G401 (cell line): ENCODE results near the gene ARHGAP31. TPM values are rescaled to one million over a fixed set of nuclear protein-coding genes. Genes with fewer than 3 reads are reported as not detected.
"Not testable (repeated sequence)": the region's sequence is repeated elsewhere in the genome, so short reads cannot be mapped to it uniquely, and the experiment has no call there.

ENCODE experiments used
- DNase-seq: peaks from one replicate; pipeline ENCODE4 v3.0.0-alpha.2; 2015; ENCODE audit warnings: low spot score
- in situ Hi-C: cut with HindIII; loops from 2 replicates; pipeline ENCODE4 v1.10.0; 2016; ENCODE audit warnings: low sequenced_read_pairs, mixed read lengths
- total RNA-seq: library from RNA; depleted of rRNA; stranded (reverse); fragments of >200 nt; shearing (Covaris generic); gene quantifications from 2 replicates; pipeline ENCODE4 v1.2.3, GENCODE V29; 2014

ARHGAP31 gene
- total RNA-seq, 1 experiment from 2014 or later = not detected

- in situ Hi-C loops = no loop called here
- no peak for DNase-seq
Observed at GRCh38 chr3:119294696-119295671, 801 bp downstream of the ARHGAP31 start.

- DNase-seq = no peak
- in situ Hi-C loops = no loop called here
Observed at GRCh38 chr3:119295816-119296726, 1.9 kb downstream of the ARHGAP31 start.

DNA sequence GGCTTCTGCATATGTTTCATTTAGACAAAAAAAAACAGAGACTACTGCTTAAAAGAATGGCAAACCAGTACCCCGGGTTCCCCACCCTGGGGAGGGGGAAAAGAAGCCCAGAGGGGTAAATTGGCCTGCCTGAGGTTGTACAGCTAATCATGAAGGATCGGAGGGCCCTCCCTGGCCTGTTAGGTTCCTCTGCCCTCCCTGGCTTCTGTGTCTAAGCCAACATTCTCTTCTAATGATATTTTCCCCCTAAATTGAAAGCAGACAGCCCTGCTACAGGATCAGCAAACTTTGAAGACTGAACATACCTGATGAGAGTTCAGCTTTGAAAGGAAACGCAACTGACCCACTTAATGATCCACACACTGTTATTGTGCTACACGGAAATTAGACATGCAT lies 2.5 kb downstream of the ARHGAP31 start:
- in situ Hi-C loops = no loop called here
- DNase-seq = no peak

DNA sequence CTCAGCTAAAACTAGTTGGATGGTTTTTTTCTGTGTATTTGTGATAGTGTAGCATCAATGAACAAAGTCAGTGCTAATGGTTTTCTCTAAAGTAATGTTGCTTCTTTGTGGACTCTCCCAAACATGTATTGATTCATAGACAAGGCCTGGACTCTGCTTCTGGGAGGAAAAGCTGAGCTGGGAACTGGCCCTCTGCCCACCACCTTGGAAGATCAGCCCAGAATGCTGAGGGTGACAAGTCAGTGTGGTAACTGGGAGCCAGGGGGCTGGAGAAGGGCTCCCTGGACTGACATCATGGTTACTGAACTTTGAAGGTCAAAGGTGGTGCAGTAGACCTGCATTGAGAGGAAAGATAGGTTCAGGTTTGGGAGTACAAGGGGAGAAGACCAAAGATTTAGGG lies 3.0 kb downstream of the ARHGAP31 start:
- in situ Hi-C loops = no loop called here
- no peak for DNase-seq

GRCh38 chr3:119298565-119298941 lies 4.4 kb downstream of the ARHGAP31 start:
- no peak for DNase-seq
- in situ Hi-C loops = no loop called here

DNA sequence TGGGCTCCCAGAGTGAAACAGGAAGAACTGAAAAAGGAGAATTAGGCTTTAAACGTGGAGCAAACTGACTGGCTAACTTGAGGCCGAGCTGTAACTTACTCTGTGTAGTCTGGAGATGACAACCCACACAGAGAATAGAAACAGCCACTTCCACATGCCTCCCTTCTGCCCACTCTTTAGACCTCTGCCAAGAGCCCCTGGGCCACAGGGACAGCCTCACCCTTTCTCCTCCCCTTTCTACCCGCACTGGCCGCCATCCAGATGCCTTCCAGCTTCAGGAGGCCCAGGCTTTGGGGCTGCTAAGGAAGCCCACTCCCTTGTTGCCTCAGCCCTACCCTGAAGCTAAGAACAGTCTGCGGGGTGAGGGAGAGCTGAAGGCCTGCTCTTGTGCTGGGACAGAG lies 6.8 kb downstream of the ARHGAP31 start:
- in situ Hi-C loops = no loop called here
- no peak for DNase-seq

- DNase-seq = no peak
- in situ Hi-C loops = no loop called here
Observed at GRCh38 chr3:119301662-119302061, 7.5 kb downstream of the ARHGAP31 start.

GRCh38 chr3:119302697-119303551 lies 8.7 kb downstream of the ARHGAP31 start:
- in situ Hi-C loops = no loop called here

DNA sequence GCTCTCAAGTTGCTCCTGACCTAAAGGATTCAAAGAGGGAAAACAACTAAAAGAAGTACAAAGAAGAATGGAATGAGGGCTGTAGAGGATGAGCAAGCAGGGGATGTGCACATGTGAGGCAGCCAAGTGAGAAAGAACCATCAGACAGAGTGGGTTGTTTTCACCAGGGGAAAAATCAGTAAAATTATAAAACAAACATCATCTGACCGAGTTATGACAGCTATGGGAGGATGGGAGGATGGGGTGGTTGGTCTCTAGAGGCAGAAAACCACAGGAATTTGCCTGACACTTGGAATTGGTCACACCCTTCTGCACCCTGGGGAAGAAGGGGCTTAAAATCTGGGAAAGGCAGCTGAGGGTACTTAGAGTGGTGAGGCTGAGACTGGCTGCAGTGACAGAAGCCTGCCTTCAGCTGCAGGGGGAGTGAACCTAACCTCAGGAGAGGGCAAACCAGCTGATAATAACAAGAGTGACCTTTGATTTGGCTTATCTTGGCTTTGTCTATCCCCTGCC lies 10.1 kb downstream of the ARHGAP31 start:
- in situ Hi-C loops = no loop called here
- no peak for DNase-seq

More at GRCh38 chr3:119302697-119303551, 8.7 kb downstream of the ARHGAP31 start:
- DNase-seq = no peak

GRCh38 chr3:119305286-119305685 lies 11.1 kb downstream of the ARHGAP31 start:
- no peak for DNase-seq
- in situ Hi-C loops = no loop called here

DNA sequence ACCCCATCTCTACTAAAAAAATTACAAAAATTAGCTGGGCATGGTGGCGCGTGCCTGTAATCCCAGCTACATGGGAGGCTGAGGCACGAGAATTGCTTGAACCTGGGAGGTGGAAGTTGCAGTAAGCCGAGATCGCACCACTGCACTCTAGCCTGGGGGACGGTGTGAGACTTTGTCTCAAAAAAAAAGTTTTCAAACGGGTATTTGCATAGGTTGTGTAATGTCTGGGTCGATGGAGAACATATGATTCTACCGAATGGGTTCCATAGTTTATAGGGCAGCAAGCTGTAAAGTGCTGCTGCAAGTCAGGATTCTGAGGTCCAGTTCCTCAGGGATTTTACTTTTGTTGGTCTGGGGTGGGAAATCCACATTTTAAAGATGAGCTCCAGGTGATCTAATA lies 12.2 kb downstream of the ARHGAP31 start:
- DNase-seq, in situ Hi-C loops: not testable (repeated sequence)

GRCh38 chr3:119308355-119308754 lies 14.2 kb downstream of the ARHGAP31 start:
- in situ Hi-C loops = no loop called here
- no peak for DNase-seq

DNA sequence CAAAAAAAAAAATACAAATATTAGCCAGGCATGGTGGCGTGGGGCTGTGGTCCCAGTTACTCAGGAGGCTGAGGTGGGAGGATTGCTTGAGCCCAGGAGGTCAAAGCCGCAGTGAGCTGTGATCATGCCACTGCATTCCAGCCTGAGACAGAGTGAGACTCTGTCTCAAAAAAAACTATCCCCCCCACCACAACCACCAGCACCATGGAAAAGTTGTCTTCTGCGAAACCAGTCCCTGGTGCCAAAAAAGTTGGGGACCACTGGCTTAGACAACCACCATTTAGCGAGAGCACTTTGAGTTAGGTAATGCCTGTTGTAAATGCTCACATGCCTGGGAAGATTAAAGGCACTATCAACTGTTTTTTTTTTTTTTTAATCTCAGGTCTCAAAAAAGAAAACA lies 15.4 kb downstream of the ARHGAP31 start:
- in situ Hi-C loops = no loop called here
- DNase-seq = no peak

DNA sequence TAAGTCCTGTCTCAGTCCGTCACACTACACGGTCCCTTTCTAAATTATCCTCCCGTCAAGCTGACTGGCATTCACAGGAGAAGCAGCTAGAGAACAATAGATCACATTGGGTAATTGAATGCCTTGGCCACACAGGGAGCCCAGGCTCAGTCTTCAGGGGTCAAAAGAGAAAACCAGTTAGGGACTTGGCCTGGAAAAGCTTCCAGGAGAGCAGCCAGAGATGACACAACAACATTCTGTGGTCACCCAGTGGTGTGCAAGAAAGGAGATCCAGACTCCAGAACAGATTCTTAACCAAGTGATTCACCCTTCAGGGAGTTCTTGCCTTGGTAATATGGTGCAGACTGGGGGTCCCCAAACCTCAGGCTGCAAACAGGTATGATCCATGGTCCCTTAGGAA lies 15.9 kb downstream of the ARHGAP31 start:
- DNase-seq = peak; percentile 8

GRCh38 chr3:119311081-119311925 lies 17.1 kb downstream of the ARHGAP31 start:
- in situ Hi-C loops = no loop called here
- DNase-seq = no peak

More for the DNA sequence above, 15.9 kb downstream of the ARHGAP31 start:
- in situ Hi-C loops = no loop called here

DNA sequence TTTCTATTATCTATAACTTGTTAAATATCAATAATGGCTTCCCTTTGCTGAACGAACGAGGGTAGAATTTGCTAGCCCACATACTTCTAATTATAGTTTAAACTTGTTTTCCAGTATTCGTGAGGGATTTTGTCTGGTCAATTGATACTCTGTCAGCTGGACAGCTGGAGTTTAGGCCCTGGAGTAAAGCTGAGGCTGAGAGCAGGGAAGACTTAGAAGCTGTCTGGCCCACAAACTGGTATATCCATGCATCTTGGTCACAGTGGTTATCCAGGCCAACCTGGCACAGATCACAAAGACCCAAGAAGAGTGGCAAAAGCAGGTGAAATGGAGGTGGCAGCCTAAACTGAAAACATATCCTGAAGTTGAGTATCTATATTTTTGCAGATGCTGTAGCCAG lies 19.3 kb downstream of the ARHGAP31 start:
- in situ Hi-C loops = no loop called here
- no peak for DNase-seq

DNA sequence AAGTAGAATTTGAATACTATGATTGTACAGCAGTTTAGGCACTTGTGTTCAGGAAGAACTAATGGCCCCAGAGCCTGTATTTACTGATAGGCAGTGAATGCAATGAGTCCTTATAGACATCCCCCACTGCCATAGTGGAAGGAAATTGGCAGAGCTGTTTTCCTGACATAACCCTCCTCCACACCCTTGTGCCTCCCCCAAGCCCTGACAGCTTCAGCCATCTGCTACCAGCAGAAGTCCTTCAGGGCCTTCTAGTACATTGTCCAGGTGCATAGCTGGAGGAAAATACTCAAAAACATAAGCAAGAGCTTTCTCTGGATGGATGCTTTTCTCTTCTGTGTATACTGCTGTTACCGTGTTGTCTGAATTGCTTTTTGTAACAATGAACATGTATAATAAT lies 20.6 kb downstream of the ARHGAP31 start:
- no peak for DNase-seq
- in situ Hi-C loops = no loop called here
